K562 (cell line): Measurements from ENCODE around the gene NEFH. TPM values are rescaled to one million over a fixed set of nuclear protein-coding genes. Genes with fewer than 3 reads are reported as not detected.

ENCODE experiments used
- ATAC-seq: fragments of 200-7000 bp; cut with Tn5 transposase; 3 replicates; pipeline ENCODE4 v1.9.1; 2020; ENCODE audit warnings: moderate library complexity
- Bru-seq: library from RNA; stranded (reverse); fragments of 400-500 nt; gene quantifications from one replicate; lab custom pipeline; 2021; lab: Mats Ljungman, UMichigan
- BruChase-seq, 2 experiments: library from RNA; stranded (reverse); fragments of 400-500 nt; gene quantifications; one replicate each; lab custom pipeline; 2021; lab: Mats Ljungman, UMichigan
- BruUV-seq: library from RNA; stranded (reverse); fragments of 400-500 nt; replicated peaks from 2 replicates; lab custom pipeline; 2021; lab: Mats Ljungman, UMichigan
- CTCF ChIA-PET: fragments of 300-600 bp; formaldehyde crosslinking; extraction: SDS; loops from one replicate; lab custom pipeline; 2021; ENCODE audit warnings: low intra/inter-chr PET ratio; lab: Yijun Ruan, JAX
- POLR2A ChIA-PET: fragments of 300-600, 350-650 bp; sonication (Branson Sonifier 250); formaldehyde crosslinking; extraction: SDS; loops from one replicate; lab custom pipeline; 2021; ENCODE audit warnings: antibody characterized with exemption, inconsistent platforms; lab: Yijun Ruan, JAX
- DNase-seq, 4 experiments: peaks; one replicate each; pipeline versions ENCODE4 v3.0.0 to v3.0.0-alpha.2; 2011 to 2018; ENCODE audit warnings: low spot score in 3 of 4, mixed read lengths in 3 of 4; ENCODE audit errors: extremely low read depth in 1 of 4
- FAIRE-seq: peaks from 2 replicates; lab custom pipeline; 2011; peaks lifted over from hg19 to GRCh38; lab: Jason Lieb, UNC
- H2AFZ ChIP-seq: 2 replicates; pipeline ENCODE4 v1.6.0; 2011; ENCODE audit warnings: low read depth, low read length, control low read depth, inconsistent platforms
- H3K27ac ChIP-seq: fragments of 200-600 bp; 3 replicates; pipeline ENCODE4 v1.8.0; 2011; ENCODE audit warnings: low read depth, mild to moderate bottlenecking, control low read depth, inconsistent platforms, low read length, moderate library complexity, mixed read lengths; ENCODE audit errors: extremely low read depth
- H3K27me3 ChIP-seq, 2 experiments: fragments of 300-600 bp in 1 of 2; 2 replicates in 1 of 2; 3 replicates in 1 of 2; pipeline versions ENCODE4 v1.6.0 to v1.8.0; 2011; ENCODE audit warnings: inconsistent platforms in 2 of 2, low read length in 2 of 2, mild to moderate bottlenecking in 1 of 2, mixed read lengths in 1 of 2, moderate library complexity in 1 of 2; ENCODE audit not compliant: control insufficient read depth in 2 of 2, insufficient read depth in 2 of 2
- H3K36me3 ChIP-seq: fragments of 300-600 bp; 3 replicates; pipeline ENCODE4 v1.8.0; 2011; ENCODE audit warnings: mild to moderate bottlenecking, low read length, inconsistent platforms; ENCODE audit not compliant: control insufficient read depth, insufficient read depth
- H3K4me1 ChIP-seq, 2 experiments: fragments of 200-600 bp in 1 of 2; replicated peaks in 1 of 2; 2 replicates in 1 of 2; 3 replicates in 1 of 2; pipeline versions ENCODE4 v1.5.1 to v1.8.0; 2011; ENCODE audit warnings: inconsistent platforms in 2 of 2, low read length in 2 of 2, mild to moderate bottlenecking in 1 of 2, mixed read lengths in 1 of 2, moderate library complexity in 1 of 2; ENCODE audit not compliant: control insufficient read depth in 2 of 2, insufficient read depth in 2 of 2
- H3K4me2 ChIP-seq: 2 replicates; pipeline ENCODE4 v1.6.1; 2011; ENCODE audit warnings: low read length, control low read depth, inconsistent platforms, mixed read lengths; ENCODE audit not compliant: insufficient read depth
- H3K4me3 ChIP-seq: fragments of 200-600 bp; sonication (generic), shearing (Covaris generic); 2 replicates; pipeline ENCODE4 v1.5.1; 2016; ENCODE audit warnings: control low read depth, inconsistent platforms
- H3K79me2 ChIP-seq: fragments of 200-600 bp; 3 replicates; pipeline ENCODE4 v1.8.0; 2011; ENCODE audit warnings: low read length, inconsistent platforms; ENCODE audit not compliant: control insufficient read depth, insufficient read depth
- H3K9ac ChIP-seq, 2 experiments: 2 replicates each; pipeline versions ENCODE4 v1.6.0 to v1.6.1; 2011; ENCODE audit warnings: low read depth in 2 of 2, low read length in 2 of 2, control low read depth in 1 of 2, inconsistent platforms in 1 of 2, mild to moderate bottlenecking in 1 of 2, mixed read lengths in 1 of 2; ENCODE audit not compliant: insufficient read depth in 1 of 2
- H3K9me1 ChIP-seq: one replicate; pipeline ENCODE4 v1.6.0; 2011; ENCODE audit warnings: inconsistent platforms, mild to moderate bottlenecking, low read length, moderate library complexity; ENCODE audit not compliant: control insufficient read depth, insufficient read depth
- H3K9me3 ChIP-seq: replicated peaks from 2 replicates; pipeline ENCODE4 v1.5.1; 2011; ENCODE audit warnings: low read depth, low read length, inconsistent platforms; ENCODE audit not compliant: control insufficient read depth, insufficient read depth
- H4K20me1 ChIP-seq: replicated peaks from 2 replicates; pipeline ENCODE4 v1.6.1; 2011; ENCODE audit warnings: low read length, inconsistent platforms, mixed read lengths; ENCODE audit not compliant: control insufficient read depth, insufficient read depth
- HMG20B ChIP-seq: fragments of 250-450 bp; sonication (Bioruptor Pico); IDR thresholded peaks from 2 replicates; pipeline ENCODE4 v1.5.0; 2021; ENCODE audit warnings: mild to moderate bottlenecking
- POLR3G ChIP-seq: IDR thresholded peaks from 2 replicates; pipeline ENCODE4 v1.6.1; 2011; ENCODE audit not compliant: insufficient read length, insufficient replicate concordance; ENCODE audit errors: extremely low read depth
- TBP ChIP-seq: optimal IDR thresholded peaks from 2 replicates; pipeline ENCODE3; 2011; ENCODE audit warnings: low read depth, low read length, improper control_type of control experiment
- WGBS: fragments of 100-300 bp; shearing (Covaris generic); methylation state at CpG from one replicate; pipeline ENCODE4 v1.1.6; 2016; ENCODE audit warnings: low coverage, mixed read lengths; ENCODE audit not compliant: insufficient coverage; ENCODE audit errors: missing lambda C conversion rate; 5-methylcytosine and 5-hydroxymethylcytosine counted together
- in situ Hi-C: fragments of 300-500 bp; cut with MboI; formaldehyde crosslinking; loops from 4 replicates; pipeline ENCODE4 v1.15.0; 2018; ENCODE audit warnings: inconsistent platforms, mixed read lengths
- intact Hi-C: fragments of 100-400 bp; cut with micrococcal nuclease; formaldehyde crosslinking; loops from 2 replicates; pipeline ENCODE4 v1.14.2; 2022
- long read RNA-seq, 3 experiments: library from polyadenylated mRNA in 2 of 3; library from RNA in 1 of 3; unstranded in 2 of 3; stranded (forward) in 1 of 3; transcript quantifications; one replicate each; pipeline ENCODE4 v2.0.0, GENCODE V29; 2019 to 2022
- polyA minus RNA-seq, 3 experiments: library from RNA; depleted of rRNA, polyadenylated mRNA; stranded (reverse); fragments of >200 nt; gene quantifications; 2 replicates each; pipeline ENCODE4 v1.2.3, GENCODE V29; 2011
- polyA plus RNA-seq, 8 experiments: library from polyadenylated mRNA; depleted of rRNA in 4 of 8; stranded (reverse) in 5 of 8; unstranded in 3 of 8; fragments of >200 nt; fragmentation: Nextera tagmentation in 2 of 8; fragmentation: Illumina TruSeq in 1 of 8; extraction: Ambion mirVana in 2 of 8; extraction: Trizol in 1 of 8; gene quantifications; 2 replicates each; pipeline versions ENCODE4 v1.2.1 to v1.2.3, GENCODE V29; 2011 to 2014; ENCODE audit warnings: inconsistent platforms in 1 of 8, missing spikeins in 1 of 8
- total RNA-seq, 7 experiments: library from RNA; depleted of rRNA in 6 of 7; stranded (reverse); fragments of >200 nt in 6 of 7; fragmentation: Illumina TruSeq in 2 of 7; extraction: Trizol in 2 of 7; gene quantifications; 2 replicates each; pipeline versions ENCODE4 v1.2.1 to v1.2.3, GENCODE V29; 2011 to 2021; ENCODE audit warnings: low replicate concordance in 1 of 7
- TF ChIP-seq, protein P1 (sequence below): sonication (generic); formaldehyde crosslinking; IDR thresholded peaks from 2 replicates; pipeline ENCODE4 v1.8.0; 2022; ENCODE audit warnings: mild to moderate bottlenecking, missing genetic modification reagents
- TF ChIP-seq, protein P2 (sequence below), 2 experiments: IDR thresholded peaks; 2 replicates each; pipeline ENCODE4 v1.6.1; 2011; ENCODE audit warnings: borderline replicate concordance in 1 of 2, control low read depth in 1 of 2, low read depth in 1 of 2, low read length in 1 of 2, mild to moderate bottlenecking in 1 of 2, mixed read lengths in 1 of 2, moderate library complexity in 1 of 2; ENCODE audit not compliant: insufficient read depth in 1 of 2, insufficient read length in 1 of 2, poor library complexity in 1 of 2, severe bottlenecking in 1 of 2; ENCODE audit errors: extremely low read depth in 1 of 2

The NEFH gene, protein sequence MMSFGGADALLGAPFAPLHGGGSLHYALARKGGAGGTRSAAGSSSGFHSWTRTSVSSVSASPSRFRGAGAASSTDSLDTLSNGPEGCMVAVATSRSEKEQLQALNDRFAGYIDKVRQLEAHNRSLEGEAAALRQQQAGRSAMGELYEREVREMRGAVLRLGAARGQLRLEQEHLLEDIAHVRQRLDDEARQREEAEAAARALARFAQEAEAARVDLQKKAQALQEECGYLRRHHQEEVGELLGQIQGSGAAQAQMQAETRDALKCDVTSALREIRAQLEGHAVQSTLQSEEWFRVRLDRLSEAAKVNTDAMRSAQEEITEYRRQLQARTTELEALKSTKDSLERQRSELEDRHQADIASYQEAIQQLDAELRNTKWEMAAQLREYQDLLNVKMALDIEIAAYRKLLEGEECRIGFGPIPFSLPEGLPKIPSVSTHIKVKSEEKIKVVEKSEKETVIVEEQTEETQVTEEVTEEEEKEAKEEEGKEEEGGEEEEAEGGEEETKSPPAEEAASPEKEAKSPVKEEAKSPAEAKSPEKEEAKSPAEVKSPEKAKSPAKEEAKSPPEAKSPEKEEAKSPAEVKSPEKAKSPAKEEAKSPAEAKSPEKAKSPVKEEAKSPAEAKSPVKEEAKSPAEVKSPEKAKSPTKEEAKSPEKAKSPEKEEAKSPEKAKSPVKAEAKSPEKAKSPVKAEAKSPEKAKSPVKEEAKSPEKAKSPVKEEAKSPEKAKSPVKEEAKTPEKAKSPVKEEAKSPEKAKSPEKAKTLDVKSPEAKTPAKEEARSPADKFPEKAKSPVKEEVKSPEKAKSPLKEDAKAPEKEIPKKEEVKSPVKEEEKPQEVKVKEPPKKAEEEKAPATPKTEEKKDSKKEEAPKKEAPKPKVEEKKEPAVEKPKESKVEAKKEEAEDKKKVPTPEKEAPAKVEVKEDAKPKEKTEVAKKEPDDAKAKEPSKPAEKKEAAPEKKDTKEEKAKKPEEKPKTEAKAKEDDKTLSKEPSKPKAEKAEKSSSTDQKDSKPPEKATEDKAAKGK
- total RNA-seq (2011; cell fraction: chromatin; rRNA removed; ENCODE audit: low replicate concordance): 2.3 and 2.4 TPM in 2 replicates
- 2.8 and 3.7 TPM in 2 replicates for total RNA-seq (2011; cell fraction: nucleolus; rRNA removed)
- total RNA-seq (2011; cell fraction: nucleoplasm; rRNA removed): 2.2 and 2.3 TPM in 2 replicates
- total RNA-seq (2014; rRNA removed) (10.8 and 16.0 TPM in 2 replicates), total RNA-seq (2014; rRNA removed; fragmentation: Illumina TruSeq; extraction: Trizol) (10.2 and 11.6 TPM in 2 replicates), total RNA-seq (2015; rRNA removed; fragmentation: Illumina TruSeq; extraction: Trizol) (17.3 and 17.6 TPM in 2 replicates), total RNA-seq (2021) (12.7 and 14.5 TPM in 2 replicates), polyA plus RNA-seq (2011; rRNA removed) (2.4 and 5.1 TPM in 2 replicates), polyA plus RNA-seq (2014; fragmentation: Illumina TruSeq; extraction: Trizol) (19.3 and 26.9 TPM in 2 replicates), polyA plus RNA-seq (2014; fragmentation: Nextera tagmentation; extraction: Ambion mirVana) (1 to 10 TPM; 2.3 to 3.8 TPM), polyA plus RNA-seq (2014; rRNA removed) (10.1 and 11.4 TPM in 2 replicates), polyA minus RNA-seq (2011; rRNA and poly(A)+ RNA removed) (4.3 and 8.1 TPM in 2 replicates), Bru-seq, nascent RNA (percentile 56 among the genes with signal in this experiment), BruChase-seq, experiment 1, labeled RNA remaining after a 2-hour chase (percentile 56 among the genes with signal in this experiment), BruChase-seq, experiment 2, labeled RNA remaining after a 6-hour chase (percentile 58 among the genes with signal in this experiment)
- 1.7 and 4.4 TPM in 2 replicates for polyA plus RNA-seq (2011; cell fraction: cytosol; rRNA removed)
- 0.88 and 2.7 TPM in 2 replicates for polyA plus RNA-seq (2011; cell fraction: nucleus; rRNA removed)
- 2.1 and 12.5 TPM in 2 replicates for polyA plus RNA-seq (2012)
- polyA minus RNA-seq (2011; cell fraction: cytosol; rRNA and poly(A)+ RNA removed): 3.6 and 6.6 TPM in 2 replicates
- polyA minus RNA-seq (2011; cell fraction: nucleus; rRNA and poly(A)+ RNA removed): 1.4 and 1.5 TPM in 2 replicates
- long read RNA-seq, experiment 1, transcript NEFH-201 (4 exons, 3,783 nt): major isoform, 8 of 29 reads
- long read RNA-seq, experiment 1, partial matches to known transcripts: 0 of 29 reads
- long read RNA-seq, experiment 1, other reads (novel, unspliced or antisense): 21 of 29 reads
- long read RNA-seq, experiment 2, partial matches to known transcripts: 0 of 35 reads
- long read RNA-seq, experiment 2, other reads (novel, unspliced or antisense): 33 of 35 reads
- long read RNA-seq, experiment 3, transcript NEFH-201 (4 exons, 3,783 nt): major isoform, 9 of 12 reads
- long read RNA-seq, experiment 3, partial matches to known transcripts: 0 of 12 reads
- long read RNA-seq, experiment 3, other reads (novel, unspliced or antisense): 3 of 12 reads

DNA sequence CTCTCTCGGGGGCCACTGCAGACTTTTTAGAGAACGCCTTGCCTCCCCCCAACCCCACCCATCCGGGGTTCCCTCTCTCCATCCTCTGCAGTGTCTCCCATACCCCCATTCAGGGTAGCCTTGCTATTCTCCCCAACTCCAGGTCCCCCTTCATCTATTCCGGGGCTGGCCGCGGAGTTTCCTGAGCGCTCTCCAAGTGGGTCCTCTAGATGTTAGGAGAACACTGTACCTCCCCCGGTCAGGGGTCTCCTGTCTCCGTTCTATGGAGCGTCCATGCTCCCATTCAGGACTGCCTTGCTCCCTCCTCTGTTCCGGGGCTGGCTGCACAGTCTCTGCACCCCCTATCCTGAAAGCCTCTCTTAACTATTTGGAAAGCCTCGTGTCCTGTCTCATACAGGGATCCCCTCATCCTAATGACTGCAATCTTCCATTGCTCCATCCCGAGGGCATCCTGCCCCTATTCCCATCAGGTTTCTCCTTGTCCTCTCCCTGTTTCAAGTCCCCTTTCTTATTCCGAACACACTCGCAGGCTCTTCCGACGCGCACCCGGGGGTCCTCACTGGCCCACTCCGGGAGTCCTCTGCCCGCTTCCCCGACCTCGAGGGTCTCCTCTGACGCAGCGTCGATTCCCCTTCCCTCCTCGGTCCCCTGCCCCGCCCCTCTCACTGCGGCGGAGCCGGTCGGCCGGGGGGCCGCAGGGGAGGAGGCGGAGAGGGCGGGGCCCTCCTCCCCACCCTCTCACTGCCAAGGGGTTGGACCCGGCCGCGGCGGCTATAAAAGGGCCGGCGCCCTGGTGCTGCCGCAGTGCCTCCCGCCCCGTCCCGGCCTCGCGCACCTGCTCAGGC is at the start of gene NEFH:
NEFH (plus strand) TSS at position 802 of the 845 bp plus-strand sequence. CDS start 45 bp downstream, outside the sequence.
- H3K4me3 ChIP-seq: peak within 1 kb of the TSS; percentile 48
- H2AFZ ChIP-seq: peak within 1 kb of the TSS; percentile 74
- TSS peak; percentile 45 for BruUV-seq
- no peak for FAIRE-seq
- peaks cover 42% of the 10 kb centered on the region for H3K79me2 ChIP-seq
- H3K9ac ChIP-seq: peak within 1 kb of the TSS; percentile 68 to 91
- peaks cover 19% of the 10 kb centered on the region; the same call in 1 of the 2 replicates for H4K20me1 ChIP-seq
- ATAC-seq: peak; percentile 31
- intact Hi-C loops: loop anchor here (2.0 kb wide), 1 partner anchor 45 kb away; no protein-coding TSS in a partner anchor
- in situ Hi-C loops: no loop called here
- H3K27me3 ChIP-seq: no peaks in the 10 kb centered on the region
- peaks cover 14% of the 10 kb centered on the region; the same call in 1 of the 3 replicates for H3K36me3 ChIP-seq
- H3K4me1 ChIP-seq: peaks cover 21 to 48% of the 10 kb centered on the region in 2 experiments; a peak in 4 of 5 replicates
- H3K4me2 ChIP-seq: peak within 1 kb of the TSS; percentile 77
- POLR2A ChIA-PET: interaction anchor here (0.6 to 1.2 kb wide), 4 partner anchors 14 to 1628 kb away, joined by 3 to 4 read pairs (median 3); no protein-coding TSS in a partner anchor
- no peaks in the 10 kb centered on the region for H3K9me3 ChIP-seq
- H3K9me1 ChIP-seq: peaks cover 10% of the 10 kb centered on the region
- peak within 1 kb of the TSS; percentile 68 for H3K27ac ChIP-seq
- DNase-seq: peak; percentile 49 to 60 (median 55)
- CTCF ChIA-PET: no interaction called here
- 38% methylated on average over 13 of the region's 48 CpGs for WGBS
- TF ChIP-seq HMG20B (CRISPR knock-in tag) (no peak), POLR3G (no peak), TBP (peak; percentile 83)
- TF ChIP-seq, protein P1, sequence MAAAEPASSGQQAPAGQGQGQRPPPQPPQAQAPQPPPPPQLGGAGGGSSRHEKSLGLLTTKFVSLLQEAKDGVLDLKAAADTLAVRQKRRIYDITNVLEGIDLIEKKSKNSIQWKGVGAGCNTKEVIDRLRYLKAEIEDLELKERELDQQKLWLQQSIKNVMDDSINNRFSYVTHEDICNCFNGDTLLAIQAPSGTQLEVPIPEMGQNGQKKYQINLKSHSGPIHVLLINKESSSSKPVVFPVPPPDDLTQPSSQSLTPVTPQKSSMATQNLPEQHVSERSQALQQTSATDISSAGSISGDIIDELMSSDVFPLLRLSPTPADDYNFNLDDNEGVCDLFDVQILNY (CRISPR knock-in tag): no peak
- TF ChIP-seq, protein P2, sequence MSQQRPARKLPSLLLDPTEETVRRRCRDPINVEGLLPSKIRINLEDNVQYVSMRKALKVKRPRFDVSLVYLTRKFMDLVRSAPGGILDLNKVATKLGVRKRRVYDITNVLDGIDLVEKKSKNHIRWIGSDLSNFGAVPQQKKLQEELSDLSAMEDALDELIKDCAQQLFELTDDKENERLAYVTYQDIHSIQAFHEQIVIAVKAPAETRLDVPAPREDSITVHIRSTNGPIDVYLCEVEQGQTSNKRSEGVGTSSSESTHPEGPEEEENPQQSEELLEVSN (IDR thresholded peaks at IDR 0.05; ENCODE audit: borderline replicate concordance in 1 of 2, extremely low read depth in 1 of 2, insufficient read depth in 1 of 2, insufficient read length in 1 of 2, low read depth in 1 of 2, low read length in 1 of 2, poor library complexity in 1 of 2, severe bottlenecking in 1 of 2): peak in 1 of 2 experiments; percentile 68
